GM21737 (cell line): Measurements from ENCODE around the gene PSTPIP1.

Experiments used
- ATAC-seq: cut with Tn5 transposase; IDR thresholded peaks from one replicate; pipeline ENCODE4 v1.9.1; 2021; ENCODE audit warnings: mild to moderate bottlenecking, moderate library complexity; ENCODE audit not compliant: unreplicated experiment

The PSTPIP1 gene

GRCh38 chr15:77028451-77029165 is 33.7 kb downstream of the PSTPIP1 start:
- ATAC-seq, result no peak

DNA sequence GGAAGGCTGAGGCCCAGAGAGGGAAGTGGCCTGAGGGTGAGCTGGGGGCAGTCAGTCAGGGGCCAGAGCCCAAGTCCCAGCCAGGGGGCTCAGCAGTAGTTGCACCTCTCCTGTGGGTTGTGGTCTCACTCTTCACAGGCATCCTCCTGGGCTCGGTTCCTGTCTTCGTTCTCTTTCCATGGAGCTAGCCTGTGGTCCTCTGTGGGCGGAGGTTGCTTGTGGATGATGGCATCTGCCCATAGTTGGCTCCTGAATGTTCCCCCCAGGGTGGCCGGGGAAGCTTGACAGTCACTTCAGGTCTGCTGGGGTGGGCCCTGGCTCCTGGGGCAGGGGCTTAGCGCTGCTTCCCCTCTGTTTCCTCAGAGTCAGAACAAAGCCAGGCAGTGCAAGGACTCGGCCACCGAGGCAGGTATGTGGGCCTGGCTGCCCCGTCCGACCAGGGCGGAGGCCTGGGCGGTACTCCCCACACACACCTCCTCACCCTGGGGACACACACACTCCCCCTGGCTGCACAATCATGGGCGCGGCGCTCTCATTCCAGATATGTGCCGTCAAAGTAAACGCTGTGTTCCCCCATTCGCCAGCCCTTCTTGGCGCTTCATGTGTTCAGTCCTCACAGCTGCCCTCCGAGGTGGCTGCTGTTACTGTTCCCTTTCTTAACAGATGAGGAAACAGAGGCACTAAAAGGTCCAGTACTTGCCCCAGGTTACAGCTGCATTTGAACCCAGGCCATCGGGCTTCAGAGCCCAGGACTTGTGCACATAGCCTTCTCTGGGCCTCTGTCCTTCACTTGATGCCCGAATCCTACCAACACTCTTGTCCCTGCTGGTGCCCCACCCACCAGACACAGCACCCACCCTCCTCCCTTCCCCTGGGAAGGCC is 34.5 kb downstream of the PSTPIP1 start:
- ATAC-seq, result no peak

GRCh38 chr15:77030048-77030927 is 35.4 kb downstream of the PSTPIP1 start:
- no peak for ATAC-seq

DNA sequence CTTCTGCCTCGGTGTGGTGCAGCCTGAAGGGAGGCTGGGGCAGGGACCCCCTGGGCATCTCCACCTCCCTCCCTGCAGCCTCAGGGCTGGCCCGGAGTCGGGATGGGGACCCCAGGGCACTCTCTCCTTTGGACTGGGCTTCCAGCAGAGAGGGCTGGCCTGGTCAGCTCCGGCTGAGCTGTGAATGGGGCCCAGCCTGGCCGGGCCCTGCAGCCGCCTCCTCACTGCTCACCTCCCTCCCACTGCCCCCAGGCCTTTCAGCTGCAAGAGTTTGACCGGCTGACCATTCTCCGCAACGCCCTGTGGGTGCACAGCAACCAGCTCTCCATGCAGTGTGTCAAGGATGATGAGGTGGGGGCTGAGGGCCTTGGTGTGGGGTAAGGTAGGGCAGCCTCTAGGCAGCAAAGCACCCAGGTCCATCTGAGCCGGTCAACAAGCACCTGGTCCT is 36.0 kb downstream of the PSTPIP1 start:
- ATAC-seq, result no peak

DNA sequence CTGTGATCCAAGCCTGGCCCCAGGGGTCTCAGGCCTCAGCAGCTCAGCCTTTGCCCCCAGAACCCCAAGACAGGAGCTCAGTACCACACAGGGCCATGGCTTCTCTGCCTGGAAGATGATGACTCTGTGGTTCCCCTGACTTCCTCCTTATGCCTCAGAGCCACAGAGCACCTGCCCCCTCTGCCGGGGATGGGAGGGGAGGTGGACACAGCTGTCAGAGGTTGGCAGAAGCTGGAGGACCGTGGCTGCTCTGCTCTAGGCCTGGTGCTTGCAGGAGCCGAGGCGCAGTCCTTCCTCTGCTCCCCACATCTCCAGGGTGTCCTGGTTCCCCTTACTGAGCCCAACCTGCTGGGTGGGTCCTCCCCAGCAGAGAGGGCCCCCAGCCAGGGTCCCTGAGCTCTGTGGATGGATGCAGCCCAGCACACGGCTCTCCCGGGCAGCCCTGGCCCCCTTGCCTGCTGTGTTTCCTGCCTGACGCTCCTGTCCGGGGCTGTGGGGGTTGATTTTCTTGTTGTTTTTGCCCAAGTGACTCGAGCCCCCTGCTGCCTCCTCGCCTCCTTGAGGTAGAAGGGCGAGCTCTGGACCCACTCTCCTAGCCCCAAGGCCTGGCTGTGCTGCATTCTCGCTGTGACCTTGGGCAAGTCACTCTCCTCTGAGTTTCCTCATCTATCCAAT is 36.6 kb downstream of the PSTPIP1 start:
- peak; percentile 49 for ATAC-seq

DNA sequence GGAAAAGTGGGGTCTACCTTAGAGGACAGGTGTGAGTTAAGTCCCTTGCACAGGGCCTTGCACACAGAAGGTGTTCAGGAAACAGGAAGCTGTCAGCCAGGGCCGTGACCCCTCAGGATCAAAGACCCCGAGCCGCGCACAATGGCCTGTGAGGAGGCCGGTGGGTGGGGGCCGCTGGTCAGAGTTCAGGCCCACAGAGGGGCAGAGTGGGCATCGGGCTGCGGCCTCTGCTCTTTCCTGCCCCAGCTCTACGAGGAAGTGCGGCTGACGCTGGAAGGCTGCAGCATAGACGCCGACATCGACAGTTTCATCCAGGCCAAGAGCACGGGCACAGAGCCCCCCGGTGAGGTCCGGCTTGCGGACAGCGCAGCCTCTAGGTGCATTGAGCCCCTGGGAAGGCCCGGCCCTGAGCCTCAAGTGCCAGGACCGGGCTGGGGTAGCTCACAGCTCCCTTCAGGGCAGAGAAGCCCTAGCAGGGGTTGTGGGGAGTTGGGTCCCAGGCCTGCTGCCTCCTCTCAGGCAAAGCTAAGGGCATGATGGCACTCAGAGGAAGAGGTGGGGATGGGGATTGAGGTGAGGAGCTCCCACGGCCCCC is 37.2 kb downstream of the PSTPIP1 start:
- ATAC-seq, result no peak

- ATAC-seq, result no peak
These were observed 37.9 kb downstream of the PSTPIP1 start for GRCh38 chr15:77032647-77033416.

- ATAC-seq, result no peak
These were observed 38.4 kb downstream of the PSTPIP1 start for GRCh38 chr15:77033417-77033728.

- ATAC-seq, result no peak
These were observed 39.1 kb downstream of the PSTPIP1 start for GRCh38 chr15:77033729-77034671.

- no peak for ATAC-seq
These were observed 40.0 kb downstream of the PSTPIP1 start for GRCh38 chr15:77034695-77035489.

GRCh38 chr15:77035584-77035983 is 40.7 kb downstream of the PSTPIP1 start:
- ATAC-seq, result no peak

DNA sequence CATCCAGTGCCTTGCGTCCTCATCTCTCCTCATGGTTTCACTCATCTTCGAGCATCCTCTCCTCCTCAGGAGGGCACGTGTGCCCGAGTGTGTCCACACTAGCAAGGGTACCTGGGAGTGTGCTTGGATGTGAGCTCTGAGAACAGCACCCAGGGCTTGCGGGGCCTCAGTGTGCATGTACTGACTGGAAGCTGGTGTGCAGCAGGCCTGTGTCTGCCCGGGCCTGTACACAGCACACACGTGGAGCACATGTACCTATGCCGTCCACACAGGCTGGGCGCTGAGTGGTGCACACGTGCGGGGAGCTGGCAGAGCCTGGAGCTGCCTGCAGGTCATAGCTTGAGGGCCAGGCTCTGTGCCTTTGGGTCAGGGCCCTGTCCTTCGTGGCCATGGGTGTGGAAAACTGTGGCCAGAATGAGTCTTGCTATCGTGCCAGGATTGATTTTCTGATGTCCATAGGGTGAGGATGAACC is 41.1 kb downstream of the PSTPIP1 start:
- no peak for ATAC-seq

GRCh38 chr15:77036537-77037387 is 41.8 kb downstream of the PSTPIP1 start:
- no peak for ATAC-seq

- no peak for ATAC-seq
These were observed 42.7 kb downstream of the PSTPIP1 start for GRCh38 chr15:77037388-77038209.

DNA sequence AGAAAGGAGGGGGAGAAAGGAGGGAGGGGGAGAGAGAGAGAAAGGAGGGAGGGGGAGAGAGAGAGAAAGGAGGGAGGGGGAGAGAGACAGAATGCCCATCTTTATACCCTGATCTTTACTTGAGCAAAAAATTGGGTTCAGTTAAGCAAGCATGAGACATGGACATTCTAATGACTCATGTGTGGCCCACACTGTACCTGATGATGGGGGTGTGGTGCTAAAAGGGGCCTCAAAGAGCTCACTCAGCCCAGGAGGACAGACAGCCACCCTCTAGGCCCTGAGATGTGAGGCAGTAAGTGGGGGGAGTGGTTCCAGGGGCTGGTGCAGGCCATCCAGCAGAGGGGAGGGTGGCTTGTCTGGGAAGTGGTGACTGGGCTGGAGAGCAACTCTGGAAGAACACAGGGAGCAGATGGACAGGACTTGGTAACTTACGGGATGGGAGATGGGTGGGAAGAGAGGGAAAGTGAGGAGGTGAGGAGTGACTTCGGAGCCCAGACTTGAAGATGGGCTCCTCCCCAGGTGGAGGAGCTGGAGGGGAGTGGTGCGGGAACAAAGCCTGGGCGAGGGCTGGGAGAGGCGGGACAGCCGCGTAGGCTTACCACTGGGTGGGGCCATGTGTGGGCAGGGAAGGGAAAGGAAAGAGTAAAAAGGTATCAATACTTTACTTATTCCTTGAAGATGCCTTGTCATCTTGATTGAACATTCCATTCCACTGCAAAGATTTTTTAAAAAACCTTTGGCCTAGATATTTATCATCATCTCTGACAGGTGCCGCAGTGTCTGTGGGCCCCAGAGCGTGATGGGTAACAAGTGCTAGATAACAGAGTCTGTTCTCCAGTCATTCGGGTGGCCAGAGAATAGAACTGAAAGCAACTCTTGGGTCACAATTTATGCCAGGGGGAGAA is 43.6 kb downstream of the PSTPIP1 start:
- ATAC-seq, result no peak
